Measurements from ENCODE around the gene KCNT1. TPM values are rescaled to one million over a fixed set of nuclear protein-coding genes. Genes with fewer than 3 reads are reported as not detected.

KCNT1 gene
- total RNA-seq, 1 donor = not detected

DNA sequence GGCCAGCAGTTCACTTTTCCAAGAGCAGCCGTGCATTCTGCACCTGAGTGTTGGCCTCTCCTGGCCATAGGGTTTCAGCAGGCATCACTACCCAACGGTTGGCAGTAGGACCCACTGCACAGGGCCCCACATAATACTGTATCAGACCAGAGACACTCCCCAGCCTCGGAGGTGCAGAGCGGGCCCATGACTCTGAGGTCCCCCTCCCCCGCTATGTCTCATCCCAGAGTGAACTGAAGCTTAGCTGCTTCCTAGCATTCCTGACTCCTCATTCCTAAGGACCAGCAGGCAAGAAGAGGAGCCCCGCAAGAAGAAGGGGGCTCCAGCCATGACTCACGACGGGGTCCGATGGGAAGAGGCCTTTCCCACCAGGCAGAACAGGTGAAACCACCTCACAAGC, 138.1 kb downstream of the KCNT1 start:
- peaks cover 43% of the 10 kb centered on the region for H3K79me2 ChIP-seq (ENCODE audit: insufficient read depth, low read length)
- H3K4me3 ChIP-seq (ENCODE audit: insufficient read depth, low read length) = no peak overlapping the region
- H3K36me3 ChIP-seq (ENCODE audit: insufficient read depth, low read length) = no peaks in the 10 kb centered on the region
- no peak overlapping the region for H2AFZ ChIP-seq (ENCODE audit: low read length)
- no peak overlapping the region for H3K27ac ChIP-seq (ENCODE audit: low read depth, low read length)
- no peak overlapping the region for H3K4me2 ChIP-seq (ENCODE audit: insufficient read depth, low read length)
- no peaks in the 10 kb centered on the region for H3K4me1 ChIP-seq (ENCODE audit: insufficient read depth, low read length)
- H3K9me3 ChIP-seq (ENCODE audit: low read depth, low read length) = no peaks in the 10 kb centered on the region
- TF ChIP-seq, protein P1, sequence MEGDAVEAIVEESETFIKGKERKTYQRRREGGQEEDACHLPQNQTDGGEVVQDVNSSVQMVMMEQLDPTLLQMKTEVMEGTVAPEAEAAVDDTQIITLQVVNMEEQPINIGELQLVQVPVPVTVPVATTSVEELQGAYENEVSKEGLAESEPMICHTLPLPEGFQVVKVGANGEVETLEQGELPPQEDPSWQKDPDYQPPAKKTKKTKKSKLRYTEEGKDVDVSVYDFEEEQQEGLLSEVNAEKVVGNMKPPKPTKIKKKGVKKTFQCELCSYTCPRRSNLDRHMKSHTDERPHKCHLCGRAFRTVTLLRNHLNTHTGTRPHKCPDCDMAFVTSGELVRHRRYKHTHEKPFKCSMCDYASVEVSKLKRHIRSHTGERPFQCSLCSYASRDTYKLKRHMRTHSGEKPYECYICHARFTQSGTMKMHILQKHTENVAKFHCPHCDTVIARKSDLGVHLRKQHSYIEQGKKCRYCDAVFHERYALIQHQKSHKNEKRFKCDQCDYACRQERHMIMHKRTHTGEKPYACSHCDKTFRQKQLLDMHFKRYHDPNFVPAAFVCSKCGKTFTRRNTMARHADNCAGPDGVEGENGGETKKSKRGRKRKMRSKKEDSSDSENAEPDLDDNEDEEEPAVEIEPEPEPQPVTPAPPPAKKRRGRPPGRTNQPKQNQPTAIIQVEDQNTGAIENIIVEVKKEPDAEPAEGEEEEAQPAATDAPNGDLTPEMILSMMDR (IDR thresholded peaks at IDR 0.05; ENCODE audit: extremely low read depth, low read depth, low read length) = no peak
- no peaks in the 10 kb centered on the region for H3K27me3 ChIP-seq (ENCODE audit: insufficient read depth, low read length)
- DNase-seq (ENCODE audit: insufficient read length, low spot score, missing footprints) = peak; percentile 37
- H4K20me1 ChIP-seq (ENCODE audit: insufficient read depth, low read length) = peaks cover 17% of the 10 kb centered on the region

- Histone ChIP-seq H2AFZ (ENCODE audit: low read length) (no peak overlapping the region), H4K20me1 (ENCODE audit: insufficient read depth, low read length) (peaks cover 14% of the 10 kb centered on the region), H3K79me2 (ENCODE audit: insufficient read depth, low read length) (peaks cover 43% of the 10 kb centered on the region)
Measured at GRCh38 chr9:135840539-135840938, 138.6 kb downstream of the KCNT1 start.

More at GRCh38 chr9:135840539-135840938, 138.6 kb downstream of the KCNT1 start:
- H3K27ac ChIP-seq (ENCODE audit: low read depth, low read length) = no peak overlapping the region
- H3K4me3 ChIP-seq (ENCODE audit: insufficient read depth, low read length) = no peak overlapping the region
- no peak overlapping the region for H3K4me2 ChIP-seq (ENCODE audit: insufficient read depth, low read length)
- no peaks in the 10 kb centered on the region for H3K27me3 ChIP-seq (ENCODE audit: insufficient read depth, low read length)
- TF ChIP-seq, protein P1 (IDR thresholded peaks at IDR 0.05; ENCODE audit: extremely low read depth, low read depth, low read length) = no peak
- DNase-seq (ENCODE audit: insufficient read length, low spot score, missing footprints) = no peak
- H3K9me3 ChIP-seq (ENCODE audit: low read depth, low read length) = no peaks in the 10 kb centered on the region
- no peaks in the 10 kb centered on the region for H3K36me3 ChIP-seq (ENCODE audit: insufficient read depth, low read length)
- H3K4me1 ChIP-seq (ENCODE audit: insufficient read depth, low read length) = no peaks in the 10 kb centered on the region

Other genes with a start within 250 kb of the KCNT1 start
- 9.4 and 10.5 TPM in 2 replicates for gene PPP1R26, start 222.4 kb upstream of the KCNT1 start, total RNA-seq
- 13.0 and 18.3 TPM in 2 replicates for gene MRPS2, start 201.5 kb upstream of the KCNT1 start, total RNA-seq
- not detected in 2 replicates for gene LCN1, start 180.7 kb upstream of the KCNT1 start, total RNA-seq
- gene OBP2A, start 156.1 kb upstream of the KCNT1 start, total RNA-seq = not detected in 2 replicates
- gene PAEP, start 140.4 kb upstream of the KCNT1 start, total RNA-seq = not detected in 2 replicates
- not detected in 2 replicates for gene GLT6D1, start 62.6 kb upstream of the KCNT1 start, total RNA-seq
- not detected in 2 replicates for gene LCN9, start 38.9 kb upstream of the KCNT1 start, total RNA-seq
- not detected in 2 replicates for gene SOHLH1, start 2.7 kb upstream of the KCNT1 start, total RNA-seq
- gene CAMSAP1, start 205.4 kb downstream of the KCNT1 start, total RNA-seq = 22.1 and 26.1 TPM in 2 replicates

All from osteoblast (primary cell).